B cell (primary cell): Measurements from ENCODE around the gene GMNC.

ENCODE experiments used
- EZH2 ChIP-seq: IDR thresholded peaks from 2 replicates; pipeline ENCODE4 v1.6.1; 2012; ENCODE audit warnings: borderline replicate concordance, low read depth, mild to moderate bottlenecking, moderate library complexity, low read length; ENCODE audit not compliant: insufficient read depth, poor library complexity, severe bottlenecking
- TF ChIP-seq, protein P1 (sequence below): fragments of 200-600 bp; IDR thresholded peaks from one replicate; pipeline ENCODE4 v1.8.0; 2022; ENCODE audit warnings: antibody characterized with exemption, mild to moderate bottlenecking

DNA sequence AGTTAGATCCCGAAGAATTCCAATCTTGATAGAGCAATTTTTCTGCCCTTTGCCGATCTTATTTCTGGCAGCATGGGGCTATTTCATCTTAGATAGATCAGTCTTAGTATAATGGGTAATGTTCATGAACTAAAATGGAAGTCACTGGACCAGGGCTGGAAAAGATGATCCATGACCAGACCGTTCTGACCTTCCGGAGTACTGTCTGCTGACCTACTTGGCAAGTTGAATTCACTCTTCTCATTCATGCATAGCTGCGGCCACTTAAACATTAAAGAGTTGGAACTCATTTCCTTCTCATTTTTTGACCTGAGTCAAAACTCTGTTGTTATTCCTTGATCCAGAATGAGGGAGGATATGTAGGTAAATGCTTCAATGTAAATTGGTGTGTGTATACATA lies 32.5 kb downstream of the GMNC start:
- TF ChIP-seq, protein P1, sequence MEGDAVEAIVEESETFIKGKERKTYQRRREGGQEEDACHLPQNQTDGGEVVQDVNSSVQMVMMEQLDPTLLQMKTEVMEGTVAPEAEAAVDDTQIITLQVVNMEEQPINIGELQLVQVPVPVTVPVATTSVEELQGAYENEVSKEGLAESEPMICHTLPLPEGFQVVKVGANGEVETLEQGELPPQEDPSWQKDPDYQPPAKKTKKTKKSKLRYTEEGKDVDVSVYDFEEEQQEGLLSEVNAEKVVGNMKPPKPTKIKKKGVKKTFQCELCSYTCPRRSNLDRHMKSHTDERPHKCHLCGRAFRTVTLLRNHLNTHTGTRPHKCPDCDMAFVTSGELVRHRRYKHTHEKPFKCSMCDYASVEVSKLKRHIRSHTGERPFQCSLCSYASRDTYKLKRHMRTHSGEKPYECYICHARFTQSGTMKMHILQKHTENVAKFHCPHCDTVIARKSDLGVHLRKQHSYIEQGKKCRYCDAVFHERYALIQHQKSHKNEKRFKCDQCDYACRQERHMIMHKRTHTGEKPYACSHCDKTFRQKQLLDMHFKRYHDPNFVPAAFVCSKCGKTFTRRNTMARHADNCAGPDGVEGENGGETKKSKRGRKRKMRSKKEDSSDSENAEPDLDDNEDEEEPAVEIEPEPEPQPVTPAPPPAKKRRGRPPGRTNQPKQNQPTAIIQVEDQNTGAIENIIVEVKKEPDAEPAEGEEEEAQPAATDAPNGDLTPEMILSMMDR = no peak
- TF ChIP-seq EZH2 = no peak
